Astrocyte (in vitro differentiated cells and primary cell): ENCODE results near the gene PTGR1. TPM values are rescaled to one million over a fixed set of nuclear protein-coding genes. Genes with fewer than 3 reads are reported as not detected.

Source experiments
- DNase-seq: peaks from one replicate; pipeline ENCODE4 v3.0.0-alpha.2; 2010; ENCODE audit warnings: low read depth
- FAIRE-seq: peaks from 2 replicates; lab custom pipeline; 2011; peaks lifted over from hg19 to GRCh38; lab: Jason Lieb, UNC
- H2AFZ ChIP-seq: 2 replicates; pipeline ENCODE4 v1.6.0; 2012; ENCODE audit warnings: low read depth, low read length, inconsistent platforms
- H3K27ac ChIP-seq: 2 replicates; pipeline ENCODE4 v1.5.1; 2011; ENCODE audit warnings: low read depth, low read length, inconsistent platforms
- H3K27me3 ChIP-seq: 2 replicates; pipeline ENCODE4 v1.6.0; 2011; ENCODE audit warnings: low read length, inconsistent platforms; ENCODE audit not compliant: insufficient read depth
- H3K36me3 ChIP-seq: 2 replicates; pipeline ENCODE4 v1.5.1; 2011; ENCODE audit warnings: low read length, inconsistent platforms; ENCODE audit not compliant: insufficient read depth
- H3K4me1 ChIP-seq: 2 replicates; pipeline ENCODE4 v1.5.1; 2011; ENCODE audit warnings: low read length, inconsistent platforms; ENCODE audit not compliant: insufficient read depth
- H3K4me2 ChIP-seq: 2 replicates; pipeline ENCODE4 v1.6.0; 2012; ENCODE audit warnings: low read length, inconsistent platforms
- H3K4me3 ChIP-seq: 2 replicates; pipeline ENCODE4 v1.5.1; 2011; ENCODE audit warnings: low read depth, mild to moderate bottlenecking, low read length, inconsistent platforms; ENCODE audit not compliant: insufficient read depth
- H3K79me2 ChIP-seq: 2 replicates; pipeline ENCODE4 v1.6.0; 2012; ENCODE audit warnings: mild to moderate bottlenecking, low read length, inconsistent platforms; ENCODE audit not compliant: insufficient read depth
- H3K9ac ChIP-seq: 2 replicates; pipeline ENCODE4 v1.6.0; 2012; ENCODE audit warnings: mild to moderate bottlenecking, low read length, inconsistent platforms
- H3K9me3 ChIP-seq: 2 replicates; pipeline ENCODE4 v1.5.1; 2012; ENCODE audit warnings: low read depth, mild to moderate bottlenecking, low read length, inconsistent platforms; ENCODE audit not compliant: insufficient read depth
- H4K20me1 ChIP-seq: 2 replicates; pipeline ENCODE4 v1.6.0; 2012; ENCODE audit warnings: low read length, inconsistent platforms; ENCODE audit not compliant: insufficient read depth
- H3K27ac Mint-ChIP-seq: one replicate; pipeline ENCODE4 v1.8.0; 2021; ENCODE audit warnings: mild to moderate bottlenecking, mixed read lengths; ENCODE audit not compliant: unreplicated experiment
- H3K27me3 Mint-ChIP-seq: one replicate; pipeline ENCODE4 v1.8.0; 2021; ENCODE audit warnings: low read depth, mixed read lengths; ENCODE audit not compliant: unreplicated experiment
- H3K36me3 Mint-ChIP-seq: one replicate; pipeline ENCODE4 v1.8.0; 2021; ENCODE audit warnings: low read depth, mixed read lengths; ENCODE audit not compliant: unreplicated experiment
- H3K4me1 Mint-ChIP-seq: one replicate; pipeline ENCODE4 v1.8.0; 2021; ENCODE audit warnings: low read depth, mixed read lengths; ENCODE audit not compliant: unreplicated experiment
- H3K4me3 Mint-ChIP-seq: one replicate; pipeline ENCODE4 v1.8.0; 2021; ENCODE audit warnings: mild to moderate bottlenecking, moderate library complexity, mixed read lengths; ENCODE audit not compliant: unreplicated experiment
- H3K9me3 Mint-ChIP-seq: one replicate; pipeline ENCODE4 v1.8.0; 2021; ENCODE audit warnings: mild to moderate bottlenecking, mixed read lengths; ENCODE audit not compliant: unreplicated experiment
- EZH2 ChIP-seq: IDR thresholded peaks from 2 replicates; pipeline ENCODE4 v1.6.1; 2012; ENCODE audit warnings: mild to moderate bottlenecking, low read length, inconsistent platforms; ENCODE audit not compliant: insufficient read depth
- total RNA-seq: library from RNA; stranded (reverse); gene quantifications from 2 replicates; pipeline ENCODE4 v1.2.1, GENCODE V29; 2021
- TF ChIP-seq, protein P1 (sequence below): IDR thresholded peaks from 2 replicates; pipeline ENCODE4 v1.5.1; 2011; ENCODE audit warnings: low read depth, mild to moderate bottlenecking, inconsistent platforms, low read length, moderate library complexity; ENCODE audit not compliant: insufficient read depth

PTGR1 gene
- total RNA-seq, 1 donor from 2014 or later, result 43.5 TPM

DNA sequence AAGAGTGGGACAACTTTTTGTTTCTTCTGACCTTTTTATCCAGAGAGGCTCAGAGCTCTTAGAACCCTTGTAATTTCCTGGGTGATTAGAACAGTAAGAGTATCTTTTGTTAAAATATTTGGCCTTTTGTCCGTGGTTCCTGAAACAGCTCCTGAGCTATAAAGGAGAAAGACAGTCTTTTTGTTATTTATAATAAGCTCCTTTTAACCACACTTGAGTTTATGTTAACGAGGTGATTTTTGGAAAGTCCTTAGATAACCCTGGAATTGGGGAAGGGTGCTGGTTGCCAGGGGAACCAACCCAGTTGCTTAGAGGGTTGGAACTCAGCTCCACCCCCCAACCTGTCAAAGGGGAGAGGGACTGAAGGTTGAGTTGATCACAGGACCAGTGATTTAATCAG, 69.7 kb downstream of the PTGR1 start:
- no peak overlapping the region for H3K4me3 Mint-ChIP-seq
- Histone ChIP-seq H3K27ac (no peak overlapping the region), H3K4me2 (no peak overlapping the region), H3K9ac (no peak overlapping the region), H3K36me3 (no peaks in the 10 kb centered on the region), H3K4me3 (no peak overlapping the region), H2AFZ (no peak overlapping the region), H4K20me1 (no peaks in the 10 kb centered on the region), H3K9me3 (no peaks in the 10 kb centered on the region), H3K4me1 (peaks cover 8% of the 10 kb centered on the region), H3K27me3 (no peaks in the 10 kb centered on the region), H3K79me2 (no peaks in the 10 kb centered on the region)
- peaks cover 4% of the 10 kb centered on the region for H3K36me3 Mint-ChIP-seq
- FAIRE-seq (no peak), DNase-seq (no peak)
- peaks cover 16% of the 10 kb centered on the region for H3K9me3 Mint-ChIP-seq
- TF ChIP-seq, protein P1, sequence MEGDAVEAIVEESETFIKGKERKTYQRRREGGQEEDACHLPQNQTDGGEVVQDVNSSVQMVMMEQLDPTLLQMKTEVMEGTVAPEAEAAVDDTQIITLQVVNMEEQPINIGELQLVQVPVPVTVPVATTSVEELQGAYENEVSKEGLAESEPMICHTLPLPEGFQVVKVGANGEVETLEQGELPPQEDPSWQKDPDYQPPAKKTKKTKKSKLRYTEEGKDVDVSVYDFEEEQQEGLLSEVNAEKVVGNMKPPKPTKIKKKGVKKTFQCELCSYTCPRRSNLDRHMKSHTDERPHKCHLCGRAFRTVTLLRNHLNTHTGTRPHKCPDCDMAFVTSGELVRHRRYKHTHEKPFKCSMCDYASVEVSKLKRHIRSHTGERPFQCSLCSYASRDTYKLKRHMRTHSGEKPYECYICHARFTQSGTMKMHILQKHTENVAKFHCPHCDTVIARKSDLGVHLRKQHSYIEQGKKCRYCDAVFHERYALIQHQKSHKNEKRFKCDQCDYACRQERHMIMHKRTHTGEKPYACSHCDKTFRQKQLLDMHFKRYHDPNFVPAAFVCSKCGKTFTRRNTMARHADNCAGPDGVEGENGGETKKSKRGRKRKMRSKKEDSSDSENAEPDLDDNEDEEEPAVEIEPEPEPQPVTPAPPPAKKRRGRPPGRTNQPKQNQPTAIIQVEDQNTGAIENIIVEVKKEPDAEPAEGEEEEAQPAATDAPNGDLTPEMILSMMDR, result no peak
- no peak for TF ChIP-seq EZH2
- no peaks in the 10 kb centered on the region for H3K27me3 Mint-ChIP-seq
- H3K4me1 Mint-ChIP-seq, result no peaks in the 10 kb centered on the region
- H3K27ac Mint-ChIP-seq, result no peak overlapping the region

DNA sequence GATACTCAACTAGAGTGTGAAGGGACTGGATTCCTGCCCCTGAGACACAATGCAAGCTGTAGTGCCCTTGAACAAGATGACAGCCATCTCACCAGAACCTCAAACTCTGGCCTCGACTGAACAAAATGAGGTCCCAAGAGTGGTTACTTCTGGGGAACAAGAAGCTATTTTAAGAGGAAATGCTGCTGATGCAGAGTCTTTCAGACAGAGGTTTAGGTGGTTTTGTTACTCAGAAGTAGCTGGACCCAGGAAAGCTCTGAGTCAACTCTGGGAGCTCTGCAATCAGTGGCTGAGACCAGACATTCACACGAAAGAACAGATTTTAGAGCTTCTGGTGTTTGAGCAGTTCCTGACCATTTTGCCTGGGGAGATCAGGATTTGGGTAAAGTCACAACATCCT, 72.1 kb downstream of the PTGR1 start:
- Histone ChIP-seq H3K9me3 (no peaks in the 10 kb centered on the region), H3K27ac (no peak overlapping the region), H4K20me1 (no peaks in the 10 kb centered on the region), H3K4me1 (peaks cover 8% of the 10 kb centered on the region), H3K27me3 (no peaks in the 10 kb centered on the region), H3K36me3 (no peaks in the 10 kb centered on the region), H3K4me3 (no peak overlapping the region), H2AFZ (no peak overlapping the region), H3K79me2 (no peaks in the 10 kb centered on the region), H3K9ac (no peak overlapping the region), H3K4me2 (no peak overlapping the region)
- TF ChIP-seq EZH2, result no peak
- TF ChIP-seq, protein P1, result no peak
- H3K4me1 Mint-ChIP-seq, result no peaks in the 10 kb centered on the region
- peaks cover 3% of the 10 kb centered on the region for H3K36me3 Mint-ChIP-seq
- DNase-seq, result peak; percentile 4
- H3K9me3 Mint-ChIP-seq, result peaks cover 4% of the 10 kb centered on the region
- FAIRE-seq, result no peak
- H3K27me3 Mint-ChIP-seq, result peaks cover 3% of the 10 kb centered on the region
- H3K27ac Mint-ChIP-seq, result peak overlapping the region; percentile 22
- H3K4me3 Mint-ChIP-seq, result peak overlapping the region; percentile 62

GRCh38 chr9:111525056-111525977, 74.1 kb downstream of the PTGR1 start, which contains the start of gene ZNF483:
Gene ZNF483, plus strand, starts transcription at chr9:111525179. Its CDS starts 2,217 bp downstream, at chr9:111527396.
- H3K9me3 Mint-ChIP-seq, result peaks cover 4% of the 10 kb centered on the region
- H3K4me1 Mint-ChIP-seq, result no peaks in the 10 kb centered on the region
- Histone ChIP-seq H3K4me3 (peak within 1 kb of the TSS; percentile 79), H3K27ac (no peak within 1 kb of the TSS), H4K20me1 (no peaks in the 10 kb centered on the region), H3K79me2 (no peaks in the 10 kb centered on the region), H3K36me3 (no peaks in the 10 kb centered on the region), H3K9ac (peak within 1 kb of the TSS; percentile 82), H3K4me1 (peaks cover 8% of the 10 kb centered on the region), H3K9me3 (no peaks in the 10 kb centered on the region), H2AFZ (peak within 1 kb of the TSS; percentile 100), H3K4me2 (peak within 1 kb of the TSS; percentile 100), H3K27me3 (no peaks in the 10 kb centered on the region)
- DNase-seq (peak; percentile 56), FAIRE-seq (no peak)
- H3K27ac Mint-ChIP-seq, result no peak within 1 kb of the TSS
- TF ChIP-seq, protein P1, result no peak
- no peak for TF ChIP-seq EZH2
- H3K27me3 Mint-ChIP-seq, result peaks cover 3% of the 10 kb centered on the region
- peaks cover 3% of the 10 kb centered on the region for H3K36me3 Mint-ChIP-seq
- H3K4me3 Mint-ChIP-seq, result peak within 1 kb of the TSS; percentile 91
